Measurements from ENCODE around the gene FAM120B.
A peak's percentile ranks its signal among the peaks of the same experiment; 100 is the strongest.

FAM120B gene

DNA sequence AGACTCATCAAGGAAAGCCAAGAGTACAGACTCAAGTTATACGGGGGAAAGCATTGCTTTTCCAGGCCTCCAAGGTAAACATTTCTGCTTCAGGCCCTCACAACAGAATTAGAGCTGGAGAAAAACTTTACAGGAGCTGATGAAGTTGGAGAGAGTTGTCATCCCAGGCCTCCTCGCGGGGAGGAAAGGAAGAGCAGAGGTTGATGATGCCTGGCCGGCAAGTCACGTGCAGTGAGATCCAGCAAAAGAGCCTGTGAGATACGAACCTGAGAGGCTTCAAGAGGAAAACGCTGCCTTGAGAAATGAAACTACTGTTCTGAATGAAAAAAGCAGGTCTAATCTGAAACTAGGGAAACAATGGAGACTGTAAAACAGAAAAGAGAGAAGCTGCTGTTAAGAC, 122.9 kb downstream of the FAM120B start:
- DNase-seq: no peak

DNA sequence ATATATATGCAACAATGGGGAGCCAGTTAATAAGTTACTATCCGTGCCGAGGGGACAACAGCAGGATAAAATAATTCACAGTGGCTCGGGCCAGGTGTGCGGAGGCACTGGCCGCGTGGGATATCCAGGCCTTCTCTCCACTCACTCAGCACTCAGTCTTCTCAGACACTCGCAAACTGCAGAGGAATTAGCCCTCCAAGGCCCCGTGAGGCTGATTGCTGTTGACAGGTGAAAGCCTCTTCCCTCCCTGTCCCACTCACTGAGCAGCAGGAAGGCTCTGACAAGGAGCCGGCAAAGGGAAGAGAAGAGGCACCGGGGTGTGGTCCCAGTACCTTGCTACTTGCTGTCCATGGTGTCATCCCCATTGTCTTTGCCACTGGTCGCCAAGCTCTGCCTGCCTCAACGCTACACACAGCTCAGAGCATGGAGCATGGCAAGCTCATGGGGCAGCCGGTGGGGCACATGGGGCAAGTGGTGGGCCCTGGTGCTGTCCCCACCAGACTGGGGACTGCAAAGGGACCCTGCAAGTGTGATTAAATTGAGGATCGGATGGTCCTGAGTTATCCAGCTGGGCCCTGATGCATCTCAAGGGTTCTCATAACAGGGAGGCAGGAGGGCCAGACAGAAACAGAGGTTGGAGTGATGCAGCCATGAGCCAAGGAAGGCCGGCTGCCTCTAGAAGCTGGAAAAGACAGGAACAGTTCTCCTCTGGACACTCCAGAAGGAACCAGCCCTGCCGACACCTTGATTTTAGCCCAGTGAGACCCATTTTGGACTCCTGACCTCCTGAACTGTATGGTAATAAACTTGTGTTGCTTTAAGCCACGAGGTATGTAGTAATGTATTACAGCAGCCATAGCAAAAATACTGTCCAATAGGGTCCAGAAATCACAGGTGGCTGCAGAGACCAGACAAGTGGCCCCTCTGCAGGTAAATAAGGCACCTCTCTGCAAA, 126.9 kb downstream of the FAM120B start:
- DNase-seq: no peak

DNA sequence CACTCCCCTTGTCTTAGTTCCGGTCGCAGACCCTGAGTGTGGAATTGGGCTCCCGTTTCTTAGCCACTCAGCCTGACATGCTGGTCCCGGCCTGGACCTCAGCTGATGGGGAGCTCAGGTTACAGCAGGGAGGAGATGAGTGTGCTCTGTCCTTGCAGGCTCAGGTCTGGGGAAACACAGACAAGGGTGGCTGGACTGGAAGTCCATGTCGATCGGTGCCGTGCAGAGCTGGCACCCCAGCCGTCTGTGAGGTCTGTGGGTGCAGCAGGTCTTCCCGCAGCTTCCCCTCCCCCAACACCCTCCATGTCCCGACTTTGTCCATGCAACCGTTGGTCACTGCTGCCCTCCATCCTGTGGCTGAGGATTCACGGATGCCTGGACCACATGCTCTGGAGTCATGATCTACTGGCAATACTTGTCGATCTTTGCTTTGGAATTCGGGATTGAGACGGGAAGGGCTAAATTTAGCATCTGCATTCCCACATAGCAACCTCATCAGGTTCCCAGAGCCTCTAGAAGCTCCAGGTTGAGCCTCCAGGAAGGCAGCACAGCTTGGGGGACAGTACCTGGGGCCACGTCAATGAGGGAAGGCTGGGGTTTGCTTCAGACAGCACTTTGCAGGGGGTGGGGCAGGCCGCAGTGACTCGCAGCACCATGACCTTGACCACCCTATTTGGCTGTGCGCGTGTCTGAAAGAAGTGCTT, 127.7 kb downstream of the FAM120B start:
- no peak for DNase-seq

DNA sequence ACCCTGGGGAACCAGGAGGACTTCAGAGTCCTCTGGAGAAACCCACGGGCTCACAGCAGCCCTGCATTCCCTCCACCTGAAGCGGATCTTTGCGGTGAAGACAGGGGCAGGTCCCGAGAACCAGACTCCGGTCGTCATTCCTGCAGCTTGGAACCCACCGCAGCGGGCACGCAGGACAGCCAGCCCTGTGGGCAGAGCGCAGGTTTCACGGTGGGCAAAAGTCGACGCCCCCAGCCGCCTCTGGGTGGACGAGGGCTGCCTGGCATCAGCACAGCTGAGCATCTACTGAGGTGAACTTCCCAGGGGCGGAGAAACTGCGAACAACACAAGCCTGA, 128.2 kb downstream of the FAM120B start:
- no peak for DNase-seq

DNA sequence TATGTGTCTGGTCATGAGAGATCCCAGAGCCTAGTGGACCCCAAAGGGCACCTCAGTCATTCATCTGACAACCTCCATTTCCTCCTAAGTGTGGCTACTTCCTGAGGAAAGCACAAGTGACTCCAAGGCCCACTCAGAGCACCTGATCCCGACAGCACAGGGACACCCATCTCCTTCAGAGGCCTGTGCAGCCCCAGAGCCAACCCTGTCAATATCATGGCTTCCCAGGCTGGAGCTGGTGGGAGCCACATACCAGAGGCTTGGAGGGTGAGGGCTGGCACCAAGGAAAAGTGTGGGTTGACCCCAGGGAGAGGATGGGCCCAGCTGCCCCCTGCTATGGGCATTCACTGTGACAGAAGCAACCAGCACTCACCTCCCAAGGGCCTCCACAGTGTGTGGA, 129.2 kb downstream of the FAM120B start:
- DNase-seq: no peak

DNA sequence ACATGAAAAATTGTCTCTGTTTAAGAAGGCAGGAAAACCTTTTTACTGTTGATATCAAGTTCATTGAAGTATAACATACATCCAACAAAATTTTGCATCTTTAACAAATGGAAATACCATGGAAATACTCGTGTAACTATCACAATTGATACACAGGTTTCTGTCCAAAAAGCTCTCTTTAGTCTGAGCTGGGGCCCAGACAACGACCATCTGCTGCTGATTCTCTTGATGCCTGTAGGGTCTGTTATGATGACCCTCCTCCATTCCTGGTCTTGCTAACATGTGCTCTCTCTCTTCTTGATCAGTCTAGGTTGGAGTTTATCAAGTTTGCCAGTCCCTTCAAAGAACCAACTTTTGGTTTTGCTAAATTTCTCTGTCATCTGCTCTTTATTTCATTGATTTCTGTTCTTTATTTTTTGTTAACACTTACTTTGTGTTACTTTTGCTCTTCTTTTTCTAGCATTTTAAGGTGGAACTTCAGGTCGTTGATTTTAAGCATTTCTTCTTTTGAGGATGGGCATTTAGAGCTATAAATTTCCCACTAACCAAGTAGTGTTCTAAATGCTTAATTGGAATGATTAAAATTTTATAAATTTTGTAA, 129.8 kb downstream of the FAM120B start:
- no peak for DNase-seq

DNA sequence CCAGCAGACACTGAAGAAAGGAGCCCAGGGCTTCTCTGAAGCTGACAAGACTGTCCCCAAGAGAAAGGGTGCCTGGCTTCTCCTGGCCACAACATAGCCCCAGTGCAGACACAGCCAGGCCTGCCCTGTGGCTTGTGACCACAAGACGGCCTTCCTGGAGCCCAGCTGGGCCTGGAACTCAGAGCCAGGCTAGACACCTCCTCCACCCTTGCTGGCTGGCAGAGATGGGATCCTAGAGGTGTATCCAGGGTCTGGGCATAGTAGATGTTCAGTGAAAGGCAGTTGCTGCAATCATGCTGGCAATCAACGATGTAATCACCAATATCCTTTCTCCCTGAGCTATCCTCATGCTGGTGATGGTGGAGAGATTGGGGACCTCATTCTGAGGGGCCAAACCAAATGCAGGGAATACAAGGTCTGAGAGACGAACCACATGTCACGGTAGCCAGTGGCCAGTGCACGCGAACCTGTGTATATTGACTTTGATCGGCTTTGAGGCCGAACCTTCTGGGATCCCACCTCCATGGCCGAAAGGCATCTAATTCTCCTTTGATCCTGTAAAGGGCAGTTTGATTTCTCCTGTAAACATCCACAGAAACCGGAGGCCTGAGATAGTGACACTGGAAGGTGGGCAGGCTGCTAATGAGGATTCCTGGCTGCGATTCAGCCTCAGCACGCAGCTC, 131.3 kb downstream of the FAM120B start:
- DNase-seq: no peak

DNA sequence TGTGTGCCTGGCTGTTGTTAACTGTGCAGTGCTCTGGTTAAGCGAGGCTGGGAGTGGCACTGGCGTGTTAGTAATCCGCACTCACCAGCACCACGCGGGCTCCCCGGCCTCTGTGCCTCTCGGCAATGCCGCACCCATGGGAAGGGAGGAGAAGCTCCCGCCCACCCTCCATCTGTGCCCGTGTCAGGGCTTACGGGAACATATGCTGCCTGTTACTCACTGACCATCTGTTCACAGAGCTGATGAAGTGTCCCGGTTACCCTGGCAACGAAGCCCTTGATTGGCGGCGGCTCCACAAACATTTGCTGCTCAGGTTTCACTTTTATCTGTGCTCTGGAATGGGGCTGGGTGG, 131.8 kb downstream of the FAM120B start:
- peak; percentile 71 for DNase-seq

DNA sequence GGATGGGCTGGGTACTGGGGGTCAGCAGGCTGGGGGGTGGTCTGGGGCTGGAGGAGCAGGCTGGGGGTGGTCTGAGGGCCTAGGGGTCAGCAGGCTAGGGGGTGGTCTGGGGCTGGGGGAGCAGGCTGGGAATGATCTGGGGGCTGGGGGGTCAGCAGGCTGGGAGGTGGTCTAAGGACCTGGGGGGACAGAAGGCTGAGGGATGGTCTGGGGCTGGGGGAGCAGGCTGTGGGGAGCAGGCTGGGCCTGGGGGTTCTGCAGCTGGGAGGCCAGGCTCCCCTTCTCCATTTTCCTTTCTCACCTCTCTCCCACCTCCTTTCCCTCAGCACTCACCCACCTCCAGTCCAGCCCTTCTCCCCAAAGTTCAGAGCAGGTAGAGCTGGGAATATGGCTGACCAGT, 132.3 kb downstream of the FAM120B start:
- no peak for DNase-seq

DNA sequence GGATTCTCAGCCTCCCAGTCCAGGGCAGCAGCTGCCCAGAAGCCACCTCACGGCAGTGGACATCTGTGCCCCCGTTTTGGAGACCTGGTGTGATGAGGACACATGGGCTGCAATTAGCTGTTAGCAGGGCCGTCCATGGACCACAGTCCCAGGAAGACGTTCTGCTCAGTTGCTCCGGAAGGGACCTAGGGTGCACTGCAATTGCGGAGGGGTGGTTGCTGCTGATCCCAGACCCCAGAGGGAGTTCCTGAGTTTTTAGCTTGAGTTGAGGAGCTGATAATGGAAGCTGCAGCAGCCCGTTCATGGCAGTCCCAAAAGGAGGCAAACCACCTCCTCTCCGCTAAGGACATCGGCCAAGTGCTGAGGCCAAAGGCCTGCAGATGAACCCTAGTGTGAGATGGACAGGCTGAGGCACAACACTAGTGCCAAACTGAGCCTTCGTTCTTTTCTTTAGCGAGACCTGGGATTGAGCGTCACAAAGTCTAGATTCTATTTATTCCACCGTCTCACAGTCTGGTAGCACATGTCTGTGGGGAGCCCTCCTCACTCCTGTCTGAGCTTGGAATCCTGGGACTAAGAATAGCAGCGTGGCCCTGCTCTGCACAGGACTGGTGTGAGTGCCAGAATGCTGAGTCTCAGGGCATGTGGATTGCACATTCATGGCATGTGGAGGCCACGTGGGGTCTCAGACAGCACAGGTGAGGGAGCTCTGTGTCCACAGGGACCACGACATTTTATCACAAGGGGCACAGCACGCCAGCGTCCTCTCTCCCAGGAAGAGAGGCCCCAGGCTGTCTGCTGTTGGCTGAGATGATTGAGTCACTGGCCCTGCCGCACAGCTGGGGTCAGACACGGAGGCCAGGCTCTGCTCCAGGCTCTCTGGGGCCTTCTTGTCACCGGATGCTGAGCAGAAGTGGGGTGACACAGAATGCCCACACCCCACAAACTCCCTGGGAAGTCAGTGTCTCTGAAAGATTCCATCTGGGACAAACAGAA, 133.1 kb downstream of the FAM120B start:
- DNase-seq: no peak

DNA sequence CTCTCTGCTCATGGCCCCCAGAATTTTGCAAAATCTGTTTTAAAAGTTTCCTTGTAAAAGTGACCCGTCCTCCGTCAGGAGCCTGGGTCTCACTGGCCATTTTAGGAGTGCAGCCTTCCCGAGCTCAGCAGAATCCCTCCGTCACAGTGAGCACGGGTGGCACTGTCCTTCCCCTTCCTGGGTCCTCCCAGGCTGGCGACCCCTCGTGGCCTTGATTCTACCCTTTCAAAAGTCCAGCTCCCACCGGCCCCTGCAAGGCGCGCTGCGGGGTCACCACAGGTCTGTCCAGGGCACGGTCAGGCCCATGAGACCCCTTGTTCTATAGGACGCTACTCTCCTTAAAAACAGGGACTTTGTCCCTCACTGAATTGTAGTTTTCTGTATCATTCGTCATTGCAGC, 133.9 kb downstream of the FAM120B start:
- DNase-seq: no peak

DNA sequence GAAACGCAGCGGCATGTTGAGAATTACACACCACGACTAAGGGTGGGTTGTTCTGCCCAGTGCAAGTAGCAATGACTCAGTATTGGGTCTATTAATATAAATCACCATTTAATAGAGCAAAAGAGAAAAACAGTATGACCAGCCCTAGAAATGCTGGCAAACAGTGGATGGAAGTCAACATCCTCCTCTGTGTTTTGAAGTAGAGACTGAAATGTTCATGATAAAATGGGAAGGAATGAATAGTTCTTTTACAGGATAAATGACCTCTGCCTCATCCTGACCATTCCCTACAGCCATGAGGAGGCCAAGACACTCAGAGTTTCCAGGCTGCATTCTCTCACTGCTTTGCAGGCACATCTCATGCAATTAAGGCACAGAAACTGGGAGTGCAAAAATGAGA, 134.8 kb downstream of the FAM120B start:
- no peak for DNase-seq

DNA sequence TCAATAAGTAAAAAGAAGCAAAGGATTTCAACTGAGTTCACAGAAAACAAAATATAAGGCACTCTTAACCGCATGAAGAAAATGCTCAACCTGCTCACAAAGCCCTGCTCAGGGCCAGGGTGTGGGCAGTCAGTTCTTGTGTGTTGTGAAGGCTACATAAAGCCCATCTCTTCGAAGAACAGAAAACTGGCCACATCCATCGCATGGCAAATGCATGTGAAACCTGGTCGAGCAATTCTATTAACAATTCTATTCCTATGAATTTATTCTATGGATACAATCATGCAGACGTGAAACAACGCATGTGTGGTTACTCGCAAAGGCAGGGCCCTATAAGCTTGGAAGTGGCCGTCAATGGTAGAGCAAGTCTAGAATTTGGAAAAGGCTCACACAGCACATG, 136.0 kb downstream of the FAM120B start:
- no peak for DNase-seq

DNA sequence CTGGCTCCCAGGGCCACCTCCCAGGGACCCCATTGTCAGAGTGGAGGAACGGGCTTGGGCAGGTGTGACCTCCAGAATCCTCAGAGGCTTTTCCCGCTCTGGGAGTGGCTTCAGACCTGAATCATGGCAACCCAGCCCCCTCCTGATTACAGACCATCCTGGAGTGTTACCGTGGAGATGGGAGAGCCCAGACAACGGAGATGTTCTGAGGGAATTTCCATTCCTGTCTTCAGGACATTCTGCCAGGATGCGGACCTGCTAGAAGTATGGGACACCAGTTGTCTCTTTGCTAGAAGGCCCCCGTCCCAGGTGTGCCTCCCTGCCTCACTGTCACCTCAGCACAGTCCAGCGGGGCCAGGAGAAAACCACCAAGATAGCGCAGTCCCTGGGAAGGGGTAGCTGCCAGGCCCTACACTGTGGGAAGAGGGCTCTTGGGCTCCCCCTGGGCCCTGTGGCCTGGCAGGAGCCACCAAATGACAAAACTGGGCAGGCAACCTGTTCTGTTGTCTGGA, 136.6 kb downstream of the FAM120B start:
- DNase-seq: no peak

DNA sequence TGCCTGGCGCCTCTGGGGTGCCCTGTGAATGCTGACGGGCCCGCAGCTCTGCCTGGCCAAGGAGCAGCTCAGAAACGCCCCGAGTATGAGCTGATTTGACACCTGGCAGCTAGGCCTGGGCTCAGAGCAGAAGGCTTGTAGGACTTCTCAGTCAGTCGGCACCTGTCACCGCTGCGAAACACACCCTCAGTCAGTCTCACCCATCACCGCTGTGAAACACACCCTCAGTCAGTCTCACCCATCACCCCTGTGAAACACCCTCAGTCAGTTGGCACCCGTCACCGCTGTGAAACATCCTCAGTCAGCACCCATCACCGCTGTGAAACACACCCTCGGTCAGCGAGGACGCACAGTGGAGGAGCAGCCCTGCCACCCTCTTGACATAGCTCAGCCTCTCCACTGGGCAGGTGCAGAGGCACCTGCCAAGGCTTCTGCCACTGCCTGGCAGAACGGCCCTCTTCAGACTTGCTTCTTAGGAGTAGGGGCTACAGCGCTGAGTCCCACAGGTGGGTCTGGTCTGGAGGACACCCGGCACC, 137.6 kb downstream of the FAM120B start:
- DNase-seq: no peak

DNA sequence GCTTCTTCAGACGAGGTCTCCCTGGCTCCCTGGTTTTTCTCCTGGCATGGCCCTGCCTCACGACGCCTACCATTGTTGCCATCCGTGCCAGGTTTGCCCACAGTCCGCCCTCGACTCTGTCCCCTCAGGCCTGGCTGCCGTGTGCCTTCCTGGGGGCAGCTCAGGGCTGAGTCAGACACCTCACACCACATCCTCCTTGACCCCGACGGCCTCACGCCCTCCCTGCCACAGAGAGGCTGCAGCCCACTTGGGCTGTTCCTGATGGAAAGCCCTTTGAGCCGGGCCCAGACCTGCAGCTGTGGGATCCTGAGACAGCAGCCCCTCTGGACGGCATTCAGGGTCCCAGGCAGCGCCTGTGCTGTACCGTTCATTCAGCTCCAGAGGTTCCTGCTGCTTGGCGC, 138.3 kb downstream of the FAM120B start:
- no peak for DNase-seq

DNA sequence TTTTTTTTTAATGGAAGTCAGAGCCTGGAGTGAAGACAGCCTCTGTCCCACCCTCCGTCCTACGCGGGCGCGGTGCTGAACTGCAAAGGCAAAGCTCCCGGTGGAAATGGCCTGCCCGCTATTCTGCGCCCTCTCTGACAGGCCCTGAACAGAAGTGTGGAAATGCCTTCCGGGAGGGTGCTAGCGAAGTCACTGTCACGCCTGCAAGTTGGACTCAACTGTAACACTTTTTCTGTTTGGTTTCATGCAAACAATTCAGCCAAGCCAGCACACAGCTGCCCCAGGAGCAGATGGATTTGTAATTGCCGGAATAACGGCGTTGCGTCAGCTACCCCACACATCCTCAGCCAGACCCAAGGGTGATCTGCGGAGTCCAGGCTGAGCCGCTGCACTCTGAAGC, 138.9 kb downstream of the FAM120B start:
- no peak for DNase-seq

DNA sequence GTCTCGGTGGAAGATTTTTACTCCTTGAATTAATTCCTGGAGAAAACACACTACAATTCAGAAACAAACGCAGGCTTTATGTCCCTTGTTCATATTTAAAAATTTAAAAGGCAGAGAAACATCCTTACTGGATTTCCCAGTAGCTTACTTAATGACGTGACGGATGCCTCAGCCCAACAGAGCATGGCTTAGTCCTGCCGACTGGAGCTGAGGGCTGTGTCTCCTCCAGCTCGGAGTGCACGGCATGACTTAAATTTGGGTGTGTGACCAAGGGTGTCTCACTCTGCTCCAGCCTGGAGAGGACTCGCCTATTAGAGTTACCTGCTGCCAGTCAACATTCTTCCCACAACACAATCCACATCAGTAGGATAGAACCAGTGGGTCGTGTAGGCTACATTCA, 139.4 kb downstream of the FAM120B start:
- no peak for DNase-seq

DNA sequence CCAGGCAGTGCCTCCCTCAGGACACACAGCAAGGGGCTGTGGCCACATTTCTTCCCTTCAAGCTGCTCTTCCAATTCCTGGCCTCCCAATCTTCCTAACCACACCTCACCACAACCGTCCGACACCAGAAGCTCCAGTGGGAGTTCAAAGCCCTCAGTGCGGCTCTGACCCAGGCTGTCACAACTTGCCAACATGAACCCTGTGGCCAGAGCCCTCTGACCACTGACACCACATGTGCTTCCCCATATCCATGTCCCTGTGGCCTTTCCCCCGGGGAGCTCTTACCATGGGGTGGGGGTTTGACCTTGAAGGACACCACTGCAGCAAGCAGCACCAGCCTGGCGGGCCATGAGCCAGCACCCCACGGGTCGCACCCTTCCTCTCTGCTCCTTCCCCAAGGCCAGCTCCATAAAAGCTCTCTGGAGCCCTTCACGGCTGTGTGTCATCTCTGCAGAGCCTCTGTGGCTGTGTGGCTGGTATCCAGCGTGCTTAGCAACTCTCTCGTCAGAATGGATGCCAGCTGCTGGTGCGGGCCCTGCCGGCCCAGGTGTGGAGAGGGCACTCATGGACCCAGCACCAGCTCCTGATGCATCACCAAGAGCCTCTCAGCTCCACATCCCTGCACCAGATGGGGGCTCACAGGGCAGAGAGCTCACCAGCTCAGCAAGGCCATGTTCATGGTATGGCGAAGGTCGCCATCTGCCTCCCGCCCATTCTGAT, 140.4 kb downstream of the FAM120B start:
- DNase-seq: no peak

DNA sequence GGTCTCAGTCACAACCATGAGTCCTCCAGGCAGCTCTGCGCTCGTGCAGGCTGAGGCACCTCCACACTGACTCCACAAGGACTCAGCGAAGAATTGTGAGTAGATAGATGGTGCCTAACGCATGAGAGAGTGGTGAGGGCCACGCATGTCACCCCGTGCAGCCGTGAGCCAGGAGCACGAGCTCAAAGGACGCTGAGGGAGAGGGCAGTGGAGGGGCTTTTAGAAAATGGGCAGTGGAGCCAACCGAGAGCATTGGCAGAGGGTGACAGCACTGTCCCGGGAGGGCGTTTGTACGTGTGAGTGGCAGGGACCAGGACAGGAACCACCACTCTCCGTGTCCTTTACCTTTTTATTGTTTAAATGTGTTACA, 141.0 kb downstream of the FAM120B start:
- DNase-seq: no peak

DNA sequence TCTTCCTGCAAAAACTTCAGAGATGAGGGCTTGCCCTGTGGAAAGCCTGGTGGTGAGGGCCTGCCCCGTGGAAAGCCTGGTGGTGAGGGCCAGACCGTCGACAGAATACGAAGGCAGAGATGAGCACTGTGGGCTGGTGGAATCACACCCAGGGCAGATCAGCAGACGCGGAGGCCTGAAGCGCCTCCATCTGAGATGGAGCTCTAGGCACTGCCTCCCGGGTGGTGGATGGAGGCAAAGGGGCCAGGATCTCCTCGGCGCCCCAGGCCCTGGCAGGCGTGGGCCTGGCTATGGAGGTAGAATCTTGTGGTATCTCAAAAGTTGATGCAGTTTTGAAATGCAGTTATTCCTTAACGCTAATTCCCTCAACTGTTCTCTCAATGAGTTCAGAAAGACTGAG, 141.8 kb downstream of the FAM120B start:
- DNase-seq: no peak
